GM12892 (cell line): ENCODE results near the gene SRPX2.

Source experiments
- POLR2A ChIP-seq: IDR thresholded peaks from 2 replicates; pipeline ENCODE4 v1.6.1; 2011; ENCODE audit warnings: low read depth, low read length, control low read depth
- POLR2AphosphoS5 ChIP-seq: IDR thresholded peaks from 2 replicates; pipeline ENCODE4 v1.6.1; 2011; ENCODE audit warnings: low read depth, low read length, control low read depth
- TAF1 ChIP-seq: IDR thresholded peaks from 2 replicates; pipeline ENCODE4 v1.6.1; 2011; ENCODE audit warnings: low read depth, mild to moderate bottlenecking, control low read depth, low read length, borderline replicate concordance

GRCh38 chrX:100652266-100652665 is 8.3 kb downstream of the SRPX2 start:
- no peak for TF ChIP-seq POLR2A
- TF ChIP-seq POLR2AphosphoS5 = no peak
- no peak for TF ChIP-seq TAF1
